AG04449 (cell line): ENCODE results near the gene ZNF367.
"Not testable (repeated sequence)": the region's sequence is repeated elsewhere in the genome, so short reads cannot be mapped to it uniquely, and the experiment has no call there.

Source experiments
- CTCF ChIA-PET: fragments of 350-600 bp; formaldehyde crosslinking; extraction: SDS; loops from one replicate; lab custom pipeline; 2021; ENCODE audit warnings: antibody characterized with exemption; lab: Yijun Ruan, JAX
- POLR2A ChIA-PET: fragments of 400-600, 350-600 bp; formaldehyde crosslinking; extraction: SDS; loops from one replicate; lab custom pipeline; 2020; ENCODE audit warnings: antibody characterized with exemption, inconsistent platforms; lab: Yijun Ruan, JAX
- DNase-seq: peaks from one replicate; pipeline ENCODE4 v3.0.0-alpha.2; 2010; ENCODE audit warnings: low read depth, low spot score
- H3K4me3 ChIP-seq: 2 replicates; pipeline ENCODE4 v1.5.1; 2011; ENCODE audit warnings: low read depth, mild to moderate bottlenecking, control low read depth, low read length
- TF ChIP-seq, protein P1 (sequence below): IDR thresholded peaks from one replicate; pipeline ENCODE4 v1.5.1; 2011; ENCODE audit warnings: mild to moderate bottlenecking, moderate library complexity, low read length, control low read depth, inconsistent platforms; ENCODE audit not compliant: insufficient read depth; ENCODE audit errors: missing control alignments

Gene ZNF367

GRCh38 chr9:96381125-96381524 lies 37.0 kb downstream of the ZNF367 start:
- DNase-seq, result no peak
- H3K4me3 ChIP-seq, result no peak overlapping the region
- ChIA-PET CTCF (no interaction called here), POLR2A (no interaction called here)
- TF ChIP-seq, protein P1, sequence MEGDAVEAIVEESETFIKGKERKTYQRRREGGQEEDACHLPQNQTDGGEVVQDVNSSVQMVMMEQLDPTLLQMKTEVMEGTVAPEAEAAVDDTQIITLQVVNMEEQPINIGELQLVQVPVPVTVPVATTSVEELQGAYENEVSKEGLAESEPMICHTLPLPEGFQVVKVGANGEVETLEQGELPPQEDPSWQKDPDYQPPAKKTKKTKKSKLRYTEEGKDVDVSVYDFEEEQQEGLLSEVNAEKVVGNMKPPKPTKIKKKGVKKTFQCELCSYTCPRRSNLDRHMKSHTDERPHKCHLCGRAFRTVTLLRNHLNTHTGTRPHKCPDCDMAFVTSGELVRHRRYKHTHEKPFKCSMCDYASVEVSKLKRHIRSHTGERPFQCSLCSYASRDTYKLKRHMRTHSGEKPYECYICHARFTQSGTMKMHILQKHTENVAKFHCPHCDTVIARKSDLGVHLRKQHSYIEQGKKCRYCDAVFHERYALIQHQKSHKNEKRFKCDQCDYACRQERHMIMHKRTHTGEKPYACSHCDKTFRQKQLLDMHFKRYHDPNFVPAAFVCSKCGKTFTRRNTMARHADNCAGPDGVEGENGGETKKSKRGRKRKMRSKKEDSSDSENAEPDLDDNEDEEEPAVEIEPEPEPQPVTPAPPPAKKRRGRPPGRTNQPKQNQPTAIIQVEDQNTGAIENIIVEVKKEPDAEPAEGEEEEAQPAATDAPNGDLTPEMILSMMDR, result no peak

GRCh38 chr9:96379461-96379860 lies 38.7 kb downstream of the ZNF367 start:
- CTCF ChIA-PET, result no interaction called here
- DNase-seq, result no peak
- TF ChIP-seq, protein P1, result no peak
- H3K4me3 ChIP-seq, result no peak overlapping the region
- POLR2A ChIA-PET, result no interaction called here

DNA sequence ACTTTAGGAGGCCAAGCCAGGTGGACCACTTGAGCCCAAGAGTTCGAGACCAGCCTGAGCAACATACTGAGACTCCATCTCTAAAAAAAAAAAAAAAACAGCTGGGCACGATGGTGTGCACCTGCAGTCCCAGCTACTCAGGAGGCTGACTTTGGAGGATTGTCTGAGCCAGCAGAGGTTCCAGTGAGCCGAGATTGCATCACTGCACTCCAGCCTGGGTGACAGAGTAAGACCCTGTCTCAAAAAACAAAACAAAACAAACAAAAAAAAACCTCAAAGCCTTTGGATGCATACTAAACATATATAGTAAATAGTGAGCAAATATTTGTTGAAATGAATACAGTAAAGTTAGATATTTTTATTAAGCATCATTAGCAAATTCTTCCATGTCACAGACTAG lies 40.0 kb downstream of the ZNF367 start:
- ChIA-PET POLR2A (no interaction called here), CTCF (interaction anchor here (1.5 kb wide), 1 partner anchor 10 kb away, joined by 3 read pairs; no protein-coding TSS in a partner anchor)
- no peak overlapping the region for H3K4me3 ChIP-seq
- TF ChIP-seq, protein P1, result no peak
- DNase-seq, result no peak

DNA sequence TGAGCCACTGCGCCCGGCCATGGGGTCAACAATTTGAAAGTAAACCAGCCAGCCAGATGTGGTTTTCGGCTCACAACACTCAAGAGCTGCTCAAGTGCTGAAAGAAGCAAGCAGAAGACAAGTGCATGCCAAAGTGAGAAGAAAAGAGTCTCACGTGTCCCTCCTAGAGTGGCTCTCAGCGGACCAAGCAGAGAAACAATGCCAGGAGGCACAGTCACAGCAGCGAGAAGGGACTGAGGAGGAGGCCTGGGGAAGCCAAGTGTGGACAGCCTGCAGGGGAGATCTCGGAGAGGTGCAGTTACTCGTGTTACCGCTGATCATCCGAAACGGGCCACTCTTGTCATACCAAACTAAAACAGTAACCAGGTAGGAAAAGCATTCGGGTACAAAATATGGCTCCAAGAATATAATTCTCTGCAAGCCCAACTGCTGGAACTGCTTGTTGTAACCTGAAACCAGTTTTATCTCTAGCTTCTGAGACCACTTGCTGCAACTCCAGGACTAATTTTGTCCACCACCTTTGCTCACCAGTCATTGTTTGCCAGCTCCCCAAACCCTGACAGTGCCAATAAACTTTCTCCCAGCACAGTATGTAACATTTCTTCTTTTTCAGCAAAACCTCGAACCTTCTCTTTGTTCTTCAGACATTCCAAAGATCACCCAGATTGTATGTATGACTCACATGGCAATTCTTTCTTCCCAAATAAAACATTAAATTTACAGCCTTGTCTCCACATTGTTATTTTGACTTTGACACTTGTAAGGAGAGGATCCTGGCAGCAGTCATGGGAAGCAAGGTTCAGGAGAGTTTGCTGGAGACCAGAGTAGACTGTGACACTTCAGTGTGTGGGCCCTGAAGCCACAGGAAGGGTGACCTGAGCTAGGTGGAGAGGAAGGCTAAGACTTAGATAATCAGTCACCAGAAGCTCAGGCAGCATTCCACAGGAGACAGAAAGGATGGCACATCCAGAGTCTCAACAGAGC lies 41.0 kb downstream of the ZNF367 start:
- ChIA-PET POLR2A (interaction anchor here (0.6 kb wide), 1 partner anchor 1321 kb away, joined by 5 read pairs; no protein-coding TSS in a partner anchor), CTCF (interaction anchor here (1.5 kb wide), 1 partner anchor 9 kb away, joined by 3 read pairs; no protein-coding TSS in a partner anchor)
- no peak for DNase-seq
- no peak overlapping the region for H3K4me3 ChIP-seq
- TF ChIP-seq, protein P1, result no peak

GRCh38 chr9:96375507-96375906 lies 42.7 kb downstream of the ZNF367 start:
- DNase-seq, POLR2A ChIA-PET, CTCF ChIA-PET, H3K4me3 ChIP-seq: not testable (repeated sequence)

DNA sequence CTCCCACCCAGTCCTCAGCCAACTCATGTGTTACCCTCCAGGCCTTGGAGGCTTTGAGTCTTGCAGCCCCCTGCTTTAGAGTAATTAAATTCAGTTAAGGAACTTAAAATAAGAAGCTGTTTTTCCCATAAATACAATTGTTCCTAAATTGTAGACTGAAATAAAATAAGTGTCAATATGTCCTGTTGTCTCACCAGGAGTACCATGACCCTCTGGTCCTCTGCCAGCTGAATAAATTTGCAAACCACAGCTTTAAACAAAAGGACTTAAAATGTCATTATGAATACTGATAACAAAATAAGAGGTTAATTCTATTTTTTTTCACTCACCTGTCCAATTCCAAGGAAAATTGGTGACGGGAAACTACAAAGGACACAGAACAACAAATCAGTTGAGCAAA lies 50.2 kb downstream of the ZNF367 start:
- TF ChIP-seq, protein P1, result no peak
- POLR2A ChIA-PET, result no interaction called here
- no peak for DNase-seq
- CTCF ChIA-PET, result interaction anchor here (0.6 to 1.0 kb wide), 2 partner anchors 10 to 39 kb away, joined by 3 read pairs; no protein-coding TSS in a partner anchor
- no peak overlapping the region for H3K4me3 ChIP-seq
